ENCODE results near the gene KCNK6. TPM values are rescaled to one million over a fixed set of nuclear protein-coding genes. Genes with fewer than 3 reads are reported as not detected.
A peak's percentile ranks its signal among the peaks of the same experiment; 100 is the strongest.

The KCNK6 gene
- total RNA-seq, 2 donors from 2014 or later, result 5.1 to 8.9 TPM

GRCh38 chr19:38293281-38293680 is 26.4 kb upstream of the KCNK6 start:
- Histone ChIP-seq H3K9me3 (ENCODE audit: control insufficient read depth, low read length) (no peaks in the 10 kb centered on the region), H3K27ac (ENCODE audit: low read depth, low read length) (no peak overlapping the region), H3K36me3 (ENCODE audit: control insufficient read depth, insufficient read depth, low read length) (peaks cover 50% of the 10 kb centered on the region), H3K27me3 (ENCODE audit: control insufficient read depth, insufficient read depth, low read length, poor library complexity, severe bottlenecking) (no peaks in the 10 kb centered on the region), H3K9ac (ENCODE audit: extremely low read depth, low read length, poor library complexity, severe bottlenecking) (no peak overlapping the region), H3K4me3 (ENCODE audit: low read length) (no peak overlapping the region), H3K4me1 (ENCODE audit: control insufficient read depth, insufficient read depth, low read length) (no peaks in the 10 kb centered on the region)
- Mint-ChIP-seq H3K4me3 (no peak overlapping the region), H3K4me1 (no peaks in the 10 kb centered on the region), H3K27me3 (ENCODE audit: insufficient read depth) (no peaks in the 10 kb centered on the region), H3K27ac (no peak overlapping the region), H3K36me3 (ENCODE audit: low read depth) (peaks cover 52% of the 10 kb centered on the region), H3K9me3 (peaks cover 5% of the 10 kb centered on the region)
- 95 to 96% methylated on average over 7 to 9 of the region's 9 CpGs for WGBS, 2 experiments (ENCODE audit: insufficient coverage in 1 of 2, insufficient read length in 1 of 2)
- no peak for DNase-seq
- no peak for TF ChIP-seq CTCF (conservative IDR thresholded peaks at IDR 0.05)

- Mint-ChIP-seq H3K4me3 (no peak overlapping the region), H3K27ac (peak overlapping the region; percentile 44), H3K27me3 (ENCODE audit: insufficient read depth) (no peaks in the 10 kb centered on the region), H3K4me1 (no peaks in the 10 kb centered on the region), H3K36me3 (ENCODE audit: low read depth) (peaks cover 47% of the 10 kb centered on the region), H3K9me3 (peaks cover 5% of the 10 kb centered on the region)
- H3K9me3 ChIP-seq (ENCODE audit: control insufficient read depth, low read length), result no peaks in the 10 kb centered on the region
- peaks cover 42% of the 10 kb centered on the region for H3K36me3 ChIP-seq (ENCODE audit: control insufficient read depth, insufficient read depth, low read length)
- TF ChIP-seq CTCF (conservative IDR thresholded peaks at IDR 0.05), result no peak
- H3K27me3 ChIP-seq (ENCODE audit: control insufficient read depth, insufficient read depth, low read length, poor library complexity, severe bottlenecking), result no peaks in the 10 kb centered on the region
- H3K27ac ChIP-seq (ENCODE audit: low read depth, low read length), result no peak overlapping the region
- no peaks in the 10 kb centered on the region for H3K4me1 ChIP-seq (ENCODE audit: control insufficient read depth, insufficient read depth, low read length)
- no peak for DNase-seq
- 92 to 95% methylated on average over 7 to 8 of the region's 8 CpGs for WGBS, 2 experiments (ENCODE audit: insufficient coverage in 1 of 2, insufficient read length in 1 of 2)
- no peak overlapping the region for H3K9ac ChIP-seq (ENCODE audit: extremely low read depth, low read length, poor library complexity, severe bottlenecking)
- H3K4me3 ChIP-seq (ENCODE audit: low read length), result no peak overlapping the region
Observed at GRCh38 chr19:38294090-38294489, 25.6 kb upstream of the KCNK6 start.

GRCh38 chr19:38298821-38299680 is 20.6 kb upstream of the KCNK6 start:
- DNase-seq, result no peak
- Histone ChIP-seq H3K36me3 (ENCODE audit: control insufficient read depth, insufficient read depth, low read length) (peaks cover 4% of the 10 kb centered on the region), H3K4me3 (ENCODE audit: low read length) (no peak overlapping the region), H3K27ac (ENCODE audit: low read depth, low read length) (no peak overlapping the region), H3K9ac (ENCODE audit: extremely low read depth, low read length, poor library complexity, severe bottlenecking) (no peak overlapping the region), H3K9me3 (ENCODE audit: control insufficient read depth, low read length) (no peaks in the 10 kb centered on the region), H3K4me1 (ENCODE audit: control insufficient read depth, insufficient read depth, low read length) (no peaks in the 10 kb centered on the region), H3K27me3 (ENCODE audit: control insufficient read depth, insufficient read depth, low read length, poor library complexity, severe bottlenecking) (no peaks in the 10 kb centered on the region)
- 89 to 96% methylated on average over 11 of the region's 11 CpGs for WGBS, 2 experiments (ENCODE audit: insufficient coverage in 1 of 2, insufficient read length in 1 of 2)
- Mint-ChIP-seq H3K4me1 (peaks cover 3% of the 10 kb centered on the region), H3K27ac (no peak overlapping the region), H3K4me3 (no peak overlapping the region), H3K9me3 (peaks cover 5% of the 10 kb centered on the region), H3K36me3 (ENCODE audit: low read depth) (peaks cover 8% of the 10 kb centered on the region), H3K27me3 (ENCODE audit: insufficient read depth) (peaks cover 14% of the 10 kb centered on the region)
- TF ChIP-seq CTCF (conservative IDR thresholded peaks at IDR 0.05), result no peak
